GM15510 (cell line): ENCODE measurements around the gene ACSL6.

Experiments
- POLR2A ChIP-seq: IDR thresholded peaks from 3 replicates; pipeline ENCODE4 v1.6.1; 2011; ENCODE audit warnings: borderline replicate concordance; ENCODE audit not compliant: insufficient read length; ENCODE audit errors: extremely low read depth

ACSL6 gene

GRCh38 chr5:132025403-132025971 is 14.0 kb upstream of the ACSL6 start:
- no peak for TF ChIP-seq POLR2A

- TF ChIP-seq POLR2A: no peak
These were observed 13.4 kb upstream of the ACSL6 start for GRCh38 chr5:132024789-132025402.

- TF ChIP-seq POLR2A: no peak
These were observed 12.6 kb upstream of the ACSL6 start for GRCh38 chr5:132024117-132024435.

GRCh38 chr5:132023258-132024116 is 12.0 kb upstream of the ACSL6 start:
- TF ChIP-seq POLR2A: no peak

GRCh38 chr5:132022737-132023136 is 11.3 kb upstream of the ACSL6 start:
- TF ChIP-seq POLR2A: no peak

GRCh38 chr5:132021654-132022053 is 10.2 kb upstream of the ACSL6 start:
- TF ChIP-seq POLR2A: no peak

GRCh38 chr5:132020568-132021339 is 9.3 kb upstream of the ACSL6 start:
- TF ChIP-seq POLR2A: no peak

- TF ChIP-seq POLR2A: no peak
These were observed 8.5 kb upstream of the ACSL6 start for GRCh38 chr5:132019857-132020555.

GRCh38 chr5:132019337-132019736 is 7.9 kb upstream of the ACSL6 start:
- no peak for TF ChIP-seq POLR2A

- no peak for TF ChIP-seq POLR2A
These were observed 6.5 kb upstream of the ACSL6 start for GRCh38 chr5:132017738-132018625.

GRCh38 chr5:132017316-132017715 is 5.9 kb upstream of the ACSL6 start:
- no peak for TF ChIP-seq POLR2A

- TF ChIP-seq POLR2A: no peak
These were observed 5.3 kb upstream of the ACSL6 start for GRCh38 chr5:132016721-132017250.

GRCh38 chr5:132013711-132014110 is 2.3 kb upstream of the ACSL6 start:
- no peak for TF ChIP-seq POLR2A

- no peak for TF ChIP-seq POLR2A
These were observed 1.7 kb upstream of the ACSL6 start for GRCh38 chr5:132013006-132013689.
